Measurements from ENCODE around the gene ASL. TPM values are rescaled to one million over a fixed set of nuclear protein-coding genes. Genes with fewer than 3 reads are reported as not detected.

The ASL gene
- polyA plus RNA-seq, 1 of the 3 experiments (the other 2 are of a cell fraction): 138 TPM

DNA sequence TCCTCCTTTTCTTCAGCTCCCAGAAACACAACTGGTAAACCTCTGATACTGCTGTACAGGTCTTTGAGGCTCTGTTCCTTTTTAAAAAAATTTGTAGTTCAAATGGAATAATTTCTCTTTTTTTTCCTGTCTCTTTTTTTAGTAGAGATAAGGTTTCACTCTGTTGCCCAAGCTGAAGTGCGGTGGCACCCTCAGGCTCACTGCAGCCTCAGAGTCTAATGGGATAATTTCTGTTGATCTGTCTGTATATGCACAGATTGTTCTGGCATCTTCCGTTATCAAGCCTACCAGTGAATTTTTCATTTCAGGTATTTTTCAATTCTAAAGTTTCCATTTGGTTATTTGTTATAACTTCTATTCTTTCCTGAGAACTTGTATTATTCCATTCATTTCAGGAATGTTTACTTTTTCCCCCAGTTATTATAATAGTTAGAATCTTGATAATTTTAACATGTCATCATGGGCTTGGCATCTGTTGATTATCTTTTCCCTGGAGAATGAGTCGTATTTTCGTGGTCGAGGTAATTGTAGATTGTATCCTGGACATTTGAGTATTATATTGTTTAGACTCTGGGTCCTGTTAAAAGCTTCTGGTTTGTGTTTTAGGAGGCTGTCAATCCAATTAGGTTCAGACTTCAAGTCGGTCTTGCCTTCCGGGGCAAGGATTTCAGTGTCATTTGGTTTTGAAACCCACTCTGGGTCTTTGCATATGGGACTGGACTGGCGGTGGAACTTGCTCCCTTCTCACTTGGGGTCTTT is 63.6 kb downstream of the ASL start:
- peak; percentile 61 for DNase-seq
- no peak overlapping the region for H2AFZ ChIP-seq (ENCODE audit: low read depth)
- H3K4me1 ChIP-seq (ENCODE audit: control insufficient read depth in 1 of 2, insufficient read depth in 2 of 2, low read depth in 1 of 2, low read length in 1 of 2): peaks cover 19 to 40% of the 10 kb centered on the region in 2 experiments; a peak in 3 of 4 replicates
- no peaks in the 10 kb centered on the region for H3K9me2 ChIP-seq
- peak overlapping the region; percentile 55 to 96 for H3K27ac ChIP-seq (ENCODE audit: low read depth in 2 of 2, low read length in 1 of 2)
- no peaks in the 10 kb centered on the region for H3K9me3 ChIP-seq
- peaks cover 13% of the 10 kb centered on the region for H3F3A ChIP-seq (replicated peaks; ENCODE audit: insufficient read depth)
- ChIA-PET POLR2A (interaction anchor here (0.9 to 3.7 kb wide), 4 partner anchors 13 to 106 kb away, joined by 3 to 14 read pairs (median 3); partner anchors contain the start of genes CRCP and TPST1), CTCF (interaction anchor here (0.6 to 4.8 kb wide), 9 partner anchors 12 to 389 kb away, joined by 3 to 25 read pairs (median 7); partner anchors contain the start of gene TPST1)
- no peak overlapping the region for H3K9ac ChIP-seq
- H3K4me3 ChIP-seq (ENCODE audit: low read depth in 2 of 2, low read length in 1 of 2): no peak overlapping the region
- TF ChIP-seq YY1 (IDR thresholded peaks at IDR 0.05; ENCODE audit: low read depth) (no peak), JUND (IDR thresholded peaks at IDR 0.05) (peak; percentile 40), RCOR1 (IDR thresholded peaks at IDR 0.05; ENCODE audit: low read length) (peak; percentile 79), TAF1 (IDR thresholded peaks at IDR 0.05; ENCODE audit: borderline replicate concordance, low read depth, low read length) (no peak), MXI1 (IDR thresholded peaks at IDR 0.05; ENCODE audit: low read depth, low read length) (peak; percentile 27; the same call in 1 of the 2 replicates), RAD21 (IDR thresholded peaks at IDR 0.05; ENCODE audit: low read length) (peak; percentile 43), RFX5 (IDR thresholded peaks at IDR 0.05; ENCODE audit: low read length) (0 out of 2 replicates have a peak, but pooled peaks have one; percentile 41), POLR2AphosphoS5 (IDR thresholded peaks at IDR 0.05; ENCODE audit: low read depth, low read length) (peak; percentile 66; the same call in 1 of the 2 replicates), NRF1 (IDR thresholded peaks at IDR 0.05; ENCODE audit: low read depth, low read length) (no peak), MEF2A (IDR thresholded peaks at IDR 0.05; ENCODE audit: borderline replicate concordance, low read depth) (no peak), FOSL2 (IDR thresholded peaks at IDR 0.05; ENCODE audit: borderline replicate concordance, low read depth) (no peak), FOXM1 (IDR thresholded peaks at IDR 0.05; ENCODE audit: low read depth) (no peak), FOXJ3 (CRISPR knock-in tag; IDR thresholded peaks at IDR 0.05) (peak; percentile 85), RXRA (IDR thresholded peaks at IDR 0.05; ENCODE audit: borderline replicate concordance, low read depth) (no peak), ELF1 (IDR thresholded peaks at IDR 0.05) (no peak), GATA2 (CRISPR knock-in tag; IDR thresholded peaks at IDR 0.05) (peak; percentile 92), TEAD4 (IDR thresholded peaks at IDR 0.05; ENCODE audit: borderline replicate concordance, insufficient read depth) (peak; percentile 45; the same call in 1 of the 2 replicates), CHD2 (IDR thresholded peaks at IDR 0.05; ENCODE audit: low read length, partially characterized antibody) (peak; percentile 66), EP300 (IDR thresholded peaks at IDR 0.05; ENCODE audit: borderline replicate concordance in 1 of 2, low read depth in 1 of 2, low read length in 1 of 2) (peak; percentile 43 to 94; a peak in 3 of 4 replicates), TCF12 (IDR thresholded peaks at IDR 0.05) (peak; percentile 80)
- TF ChIP-seq, protein P1, sequence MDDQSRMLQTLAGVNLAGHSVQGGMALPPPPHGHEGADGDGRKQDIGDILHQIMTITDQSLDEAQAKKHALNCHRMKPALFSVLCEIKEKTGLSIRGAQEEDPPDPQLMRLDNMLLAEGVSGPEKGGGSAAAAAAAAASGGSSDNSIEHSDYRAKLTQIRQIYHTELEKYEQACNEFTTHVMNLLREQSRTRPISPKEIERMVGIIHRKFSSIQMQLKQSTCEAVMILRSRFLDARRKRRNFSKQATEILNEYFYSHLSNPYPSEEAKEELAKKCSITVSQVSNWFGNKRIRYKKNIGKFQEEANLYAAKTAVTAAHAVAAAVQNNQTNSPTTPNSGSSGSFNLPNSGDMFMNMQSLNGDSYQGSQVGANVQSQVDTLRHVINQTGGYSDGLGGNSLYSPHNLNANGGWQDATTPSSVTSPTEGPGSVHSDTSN (IDR thresholded peaks at IDR 0.05): peak; percentile 68
- TF ChIP-seq, protein P2, sequence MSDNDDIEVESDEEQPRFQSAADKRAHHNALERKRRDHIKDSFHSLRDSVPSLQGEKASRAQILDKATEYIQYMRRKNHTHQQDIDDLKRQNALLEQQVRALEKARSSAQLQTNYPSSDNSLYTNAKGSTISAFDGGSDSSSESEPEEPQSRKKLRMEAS (IDR thresholded peaks at IDR 0.05; ENCODE audit: low read depth): no peak
- TF ChIP-seq, protein P3, sequence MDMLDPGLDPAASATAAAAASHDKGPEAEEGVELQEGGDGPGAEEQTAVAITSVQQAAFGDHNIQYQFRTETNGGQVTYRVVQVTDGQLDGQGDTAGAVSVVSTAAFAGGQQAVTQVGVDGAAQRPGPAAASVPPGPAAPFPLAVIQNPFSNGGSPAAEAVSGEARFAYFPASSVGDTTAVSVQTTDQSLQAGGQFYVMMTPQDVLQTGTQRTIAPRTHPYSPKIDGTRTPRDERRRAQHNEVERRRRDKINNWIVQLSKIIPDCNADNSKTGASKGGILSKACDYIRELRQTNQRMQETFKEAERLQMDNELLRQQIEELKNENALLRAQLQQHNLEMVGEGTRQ (IDR thresholded peaks at IDR 0.05; ENCODE audit: borderline replicate concordance, low read depth, low read length): no peak
- 30% methylated on average over 8 of the region's 8 CpGs for WGBS (ENCODE audit: low lambda C conversion rate)
- peak overlapping the region; percentile 6 for H3K4me2 ChIP-seq
- H3K79me2 ChIP-seq (ENCODE audit: insufficient read depth): peaks cover 30% of the 10 kb centered on the region
- no peaks in the 10 kb centered on the region for H4K20me1 ChIP-seq (ENCODE audit: insufficient read depth)
- no peaks in the 10 kb centered on the region for H3K27me3 ChIP-seq (ENCODE audit: insufficient read depth)
- H3K36me3 ChIP-seq (replicated peaks in 1 of 2; ENCODE audit: control insufficient read depth in 1 of 2, insufficient read depth in 2 of 2, low read length in 1 of 2): peaks cover 46 to 61% of the 10 kb centered on the region in 2 experiments

Measured in SK-N-SH (cell line).